Measurements from ENCODE around the gene ATG4A. TPM values are rescaled to one million over a fixed set of nuclear protein-coding genes. Genes with fewer than 3 reads are reported as not detected.

ATG4A gene
- total RNA-seq, 1 experiment from 2014 or later: 6.4 TPM

- no peak for TF ChIP-seq CTCF (conservative IDR thresholded peaks at IDR 0.05)
- no peaks in the 10 kb centered on the region for H3K9me3 Mint-ChIP-seq
- H2AK5ac ChIP-seq (ENCODE audit: insufficient read length, low read length): no peak overlapping the region
- no peak overlapping the region for H3K14ac ChIP-seq (ENCODE audit: insufficient read depth, low read length)
- no peak for DNase-seq
- H3K18ac ChIP-seq (ENCODE audit: insufficient read length, low read depth, low read length): no peak overlapping the region
- no peaks in the 10 kb centered on the region for H3K79me2 ChIP-seq (ENCODE audit: insufficient read depth, low read length)
- no peak overlapping the region for H4K8ac ChIP-seq (replicated peaks; ENCODE audit: insufficient read length, low read depth, low read length)
- no peak overlapping the region for H4K91ac ChIP-seq (ENCODE audit: insufficient read length, low read depth, low read length)
- no peaks in the 10 kb centered on the region for H3K36me3 Mint-ChIP-seq (ENCODE audit: insufficient read depth in 1 of 3, low read depth in 3 of 3)
- no peak overlapping the region for H2AFZ ChIP-seq (ENCODE audit: low read length)
- H3K4ac ChIP-seq (ENCODE audit: low read depth, low read length): no peak overlapping the region
- no CpG with 5 or more reads among the region's 3 CpGs for WGBS (ENCODE audit: extremely low coverage, insufficient read length, low lambda C conversion rate)
- no peak overlapping the region for H4K5ac ChIP-seq (ENCODE audit: insufficient read length, low read depth, low read length)
- H2BK12ac ChIP-seq (ENCODE audit: insufficient read length, low read depth, low read length): no peak overlapping the region
- H3K27me3 ChIP-seq (ENCODE audit: insufficient read depth, low read length): no peaks in the 10 kb centered on the region
- peaks cover 0 to 3% of the 10 kb centered on the region in 2 experiments; a peak in 2 of 4 replicates for H3K4me1 Mint-ChIP-seq
- H3K56ac ChIP-seq (ENCODE audit: insufficient read length, low read depth, low read length): no peak overlapping the region
- no peak overlapping the region for H3K4me3 Mint-ChIP-seq
- no peaks in the 10 kb centered on the region for H3K23me2 ChIP-seq (ENCODE audit: insufficient read length, low read depth, low read length, poor library complexity, severe bottlenecking)
- no peaks in the 10 kb centered on the region for H3K79me1 ChIP-seq (ENCODE audit: insufficient read depth, low read depth, low read length, poor library complexity, severe bottlenecking)
- no peak overlapping the region for H3K23ac ChIP-seq (ENCODE audit: insufficient read length, low read depth, low read length)
- no peaks in the 10 kb centered on the region for H3K9me3 ChIP-seq (ENCODE audit: control insufficient read depth, low read depth, low read length)
- no peak overlapping the region for H3K9ac ChIP-seq (ENCODE audit: extremely low read depth, insufficient read length, low read length)
- no peak overlapping the region for H2BK20ac ChIP-seq (ENCODE audit: low read depth, low read length, poor library complexity, severe bottlenecking)
- no peak overlapping the region for H3T11ph ChIP-seq (ENCODE audit: low read length)
- no peak overlapping the region for H2BK5ac ChIP-seq (ENCODE audit: insufficient read length, low read length)
- H4K20me1 ChIP-seq (ENCODE audit: control insufficient read depth, insufficient read depth, insufficient read length): no peaks in the 10 kb centered on the region
- no peak overlapping the region for H3K27ac Mint-ChIP-seq
- H3K27me3 Mint-ChIP-seq (ENCODE audit: low read depth): no peaks in the 10 kb centered on the region
- no peak overlapping the region for H2BK120ac ChIP-seq (ENCODE audit: low read depth, low read length, poor library complexity, severe bottlenecking)
- no peaks in the 10 kb centered on the region for H3K4me1 ChIP-seq (ENCODE audit: insufficient read depth, low read length)
- H2BK15ac ChIP-seq (ENCODE audit: low read depth, low read length): no peak overlapping the region
- no peak overlapping the region for H3K4me2 ChIP-seq (ENCODE audit: insufficient read depth, insufficient read length, low read length)
- H3K27ac ChIP-seq (ENCODE audit: insufficient read length, low read depth, low read length): no peak overlapping the region
Observed at GRCh38 chrX:108203540-108203939, 112.0 kb downstream of the ATG4A start.

Other genes starting within 250 kb of the ATG4A start
- 0.18 and 0.42 TPM in 2 replicates for gene TEX13B, start 109.4 kb upstream of the ATG4A start, total RNA-seq (2021)
- gene VSIG1, start 46.7 kb upstream of the ATG4A start, total RNA-seq (2021): 0.42 and 1.5 TPM in 2 replicates
- gene PSMD10, start 236 bp upstream of the ATG4A start, total RNA-seq (2021): 93.9 and 94.1 TPM in 2 replicates

Measured in H9 (cell line).